ENCODE results near the gene GPHN.

GPHN gene

DNA sequence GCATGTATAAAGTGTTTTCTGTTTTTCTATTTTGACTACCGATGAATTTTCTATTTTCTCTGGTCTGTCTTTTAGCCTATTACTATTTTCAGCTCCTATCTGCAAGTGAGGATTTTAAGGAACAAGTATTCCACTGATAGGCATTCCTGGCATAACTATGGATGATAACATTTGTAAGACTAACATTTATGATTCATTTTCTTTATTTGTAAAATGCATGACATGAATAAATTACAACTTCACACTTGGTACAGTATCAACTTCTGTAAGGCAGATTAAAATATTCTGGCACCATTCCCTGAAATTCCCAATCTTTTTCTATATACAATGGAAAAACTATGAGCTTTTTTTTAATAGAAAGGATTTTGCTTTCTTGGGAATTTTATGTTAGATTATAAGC, 560.3 kb downstream of the GPHN start:
- no peak overlapping the region for H3K9ac ChIP-seq
- no peak overlapping the region for H3K27ac ChIP-seq
- H3K9me3 ChIP-seq (replicated peaks in 1 of 11), result peaks cover 0 to 8% (median 0%) of the 10 kb centered on the region in 11 experiments; a peak in 2 of 22 replicates
- H3K4me1 ChIP-seq, result no peaks in the 10 kb centered on the region
- no peaks in the 10 kb centered on the region for H3K36me3 ChIP-seq
- no peak overlapping the region for H3K4me3 ChIP-seq
- no peak overlapping the region for H3K4me2 ChIP-seq
- H3K27me3 ChIP-seq, result no peaks in the 10 kb centered on the region
- no peaks in the 10 kb centered on the region for H4K20me1 ChIP-seq
- TF ChIP-seq Cebpa-rat (IDR thresholded peaks at IDR 0.05), result no peak

DNA sequence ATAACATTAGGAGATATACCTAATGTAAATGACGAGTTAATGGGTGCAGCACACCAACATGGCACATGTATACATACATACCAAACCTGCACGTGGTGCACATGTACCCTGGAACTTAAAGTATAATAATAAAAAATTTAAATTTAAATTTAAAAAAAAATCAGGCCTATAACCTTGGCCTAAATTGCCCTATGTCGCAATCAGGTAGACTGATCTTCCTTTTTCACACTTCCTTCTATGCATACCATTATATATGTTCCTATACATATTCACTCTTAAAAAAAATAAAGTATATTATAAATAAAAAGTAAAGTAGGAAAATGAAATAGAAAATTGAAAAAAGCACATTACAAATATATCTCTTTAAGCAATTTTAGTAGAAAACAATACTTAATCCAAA, 563.6 kb downstream of the GPHN start:
- 0 out of 22 replicates have a peak, but pooled peaks of 1 of the 11 experiments have one; percentile 21 for TF ChIP-seq Cebpa-rat (IDR thresholded peaks at IDR 0.05)
- no peak overlapping the region for H3K27ac ChIP-seq
- no peaks in the 10 kb centered on the region for H3K4me1 ChIP-seq
- no peak overlapping the region for H3K9ac ChIP-seq
- H4K20me1 ChIP-seq, result no peaks in the 10 kb centered on the region
- H3K4me3 ChIP-seq, result no peak overlapping the region
- no peaks in the 10 kb centered on the region for H3K27me3 ChIP-seq
- H3K9me3 ChIP-seq (replicated peaks in 1 of 11), result peaks cover 0 to 8% (median 0%) of the 10 kb centered on the region in 11 experiments; a peak in 1 of 22 replicates
- no peaks in the 10 kb centered on the region for H3K36me3 ChIP-seq
- H3K4me2 ChIP-seq, result no peak overlapping the region

DNA sequence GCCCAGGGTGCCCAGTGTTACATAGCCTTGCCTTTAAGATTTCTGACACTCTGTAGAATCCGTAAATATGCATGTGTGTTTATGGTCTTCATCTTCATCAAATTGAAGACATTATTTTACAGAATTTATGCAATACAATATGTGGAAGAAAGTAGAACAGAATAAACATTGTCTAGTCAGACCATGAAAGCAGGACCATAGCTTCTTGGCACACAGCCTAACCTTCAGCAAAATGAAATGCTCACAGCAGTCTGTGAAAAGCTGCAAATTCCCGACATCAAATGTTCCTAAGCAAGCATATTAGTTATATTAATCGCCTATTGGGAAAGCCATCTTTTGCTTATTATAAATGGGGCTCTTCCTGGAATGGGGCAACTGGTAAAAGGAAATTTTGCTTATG, 570.0 kb downstream of the GPHN start:
- no peak for TF ChIP-seq Cebpa-rat (IDR thresholded peaks at IDR 0.05)
- Histone ChIP-seq H3K4me2 (no peak overlapping the region), H4K20me1 (no peaks in the 10 kb centered on the region), H3K27me3 (no peaks in the 10 kb centered on the region), H3K36me3 (peaks cover 0 to 5% (median 0%) of the 10 kb centered on the region in 11 experiments; a peak in 1 of 22 replicates), H3K9me3 (replicated peaks in 1 of 11) (peaks cover 9 to 22% (median 13%) of the 10 kb centered on the region in 11 experiments), H3K4me1 (peaks cover 0 to 20% (median 3%) of the 10 kb centered on the region in 10 experiments; a peak in 8 of 20 replicates), H3K4me3 (no peak overlapping the region), H3K27ac (no peak overlapping the region), H3K9ac (no peak overlapping the region)

DNA sequence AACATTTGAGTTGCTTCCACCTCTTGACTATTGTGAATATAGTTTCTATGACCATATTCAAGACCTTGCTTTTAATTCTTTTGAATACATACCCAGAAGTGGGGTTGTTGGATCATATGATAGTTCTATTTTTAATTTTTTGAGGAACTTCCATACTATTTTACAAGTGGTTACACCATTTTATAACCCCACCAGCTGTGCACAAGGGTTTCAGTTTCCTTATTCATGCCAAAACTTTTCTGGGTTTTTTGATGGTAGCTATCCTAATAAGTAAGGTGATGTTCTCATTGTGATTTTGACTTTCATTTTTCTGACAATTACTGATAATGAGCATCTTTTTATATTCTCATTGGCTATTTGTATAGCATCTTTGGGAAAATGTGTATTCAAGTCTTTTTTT, 571.9 kb downstream of the GPHN start:
- Histone ChIP-seq H3K27ac (peak overlapping the region in 7 of 11 experiments; percentile 13 to 61 (median 42); a peak in 11 of 22 replicates), H3K9me3 (replicated peaks in 1 of 11) (peaks cover 9 to 25% (median 16%) of the 10 kb centered on the region in 11 experiments), H3K4me1 (peaks cover 0 to 20% (median 3%) of the 10 kb centered on the region in 10 experiments; a peak in 8 of 20 replicates), H4K20me1 (no peaks in the 10 kb centered on the region), H3K4me3 (no peak overlapping the region), H3K4me2 (peak overlapping the region in 5 of 11 experiments; percentile 2 to 61 (median 41); a peak in 7 of 22 replicates), H3K36me3 (peaks cover 0 to 5% (median 0%) of the 10 kb centered on the region in 11 experiments; a peak in 1 of 22 replicates), H3K9ac (no peak overlapping the region), H3K27me3 (no peaks in the 10 kb centered on the region)
- TF ChIP-seq Cebpa-rat (IDR thresholded peaks at IDR 0.05), result no peak

- Histone ChIP-seq H3K4me2 (no peak overlapping the region), H3K4me3 (no peak overlapping the region), H3K27ac (no peak overlapping the region), H3K9ac (no peak overlapping the region), H3K9me3 (replicated peaks in 1 of 11) (peaks cover 24 to 38% (median 25%) of the 10 kb centered on the region in 11 experiments), H3K27me3 (no peaks in the 10 kb centered on the region), H3K36me3 (peaks cover 0 to 11% (median 0%) of the 10 kb centered on the region in 11 experiments; a peak in 5 of 22 replicates), H3K4me1 (peaks cover 0 to 8% (median 2%) of the 10 kb centered on the region in 10 experiments; a peak in 5 of 20 replicates), H4K20me1 (no peaks in the 10 kb centered on the region)
- TF ChIP-seq Cebpa-rat (IDR thresholded peaks at IDR 0.05), result no peak
Observed at GRCh38 chr14:67108230-67108629, 600.3 kb downstream of the GPHN start.

DNA sequence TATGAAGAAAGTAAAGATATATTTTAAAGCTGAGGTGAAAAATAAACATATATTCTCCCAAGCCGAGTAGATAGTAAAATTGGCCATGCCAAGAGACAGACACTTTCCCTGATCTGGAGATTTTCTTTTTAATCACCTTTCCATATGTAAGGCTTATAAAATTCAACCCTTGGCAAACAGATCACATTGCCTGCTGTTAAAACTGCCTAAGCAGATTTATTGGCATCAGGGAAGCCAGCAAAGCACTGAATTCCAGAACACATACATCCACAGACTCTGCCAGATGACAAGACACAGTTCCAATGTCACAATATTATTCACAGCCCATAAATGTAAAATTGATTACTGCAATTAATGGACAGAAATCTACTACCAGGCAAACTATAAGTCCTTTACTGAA, 603.1 kb downstream of the GPHN start:
- Histone ChIP-seq H3K4me3 (no peak overlapping the region), H3K4me1 (peaks cover 0 to 8% (median 2%) of the 10 kb centered on the region in 10 experiments; a peak in 5 of 20 replicates), H4K20me1 (no peaks in the 10 kb centered on the region), H3K9ac (no peak overlapping the region), H3K27ac (no peak overlapping the region), H3K4me2 (no peak overlapping the region), H3K27me3 (no peaks in the 10 kb centered on the region), H3K36me3 (peaks cover 0 to 6% (median 0%) of the 10 kb centered on the region in 11 experiments; a peak in 4 of 22 replicates), H3K9me3 (replicated peaks in 1 of 11) (peaks cover 11 to 20% (median 15%) of the 10 kb centered on the region in 11 experiments)
- TF ChIP-seq Cebpa-rat (IDR thresholded peaks at IDR 0.05), result no peak

DNA sequence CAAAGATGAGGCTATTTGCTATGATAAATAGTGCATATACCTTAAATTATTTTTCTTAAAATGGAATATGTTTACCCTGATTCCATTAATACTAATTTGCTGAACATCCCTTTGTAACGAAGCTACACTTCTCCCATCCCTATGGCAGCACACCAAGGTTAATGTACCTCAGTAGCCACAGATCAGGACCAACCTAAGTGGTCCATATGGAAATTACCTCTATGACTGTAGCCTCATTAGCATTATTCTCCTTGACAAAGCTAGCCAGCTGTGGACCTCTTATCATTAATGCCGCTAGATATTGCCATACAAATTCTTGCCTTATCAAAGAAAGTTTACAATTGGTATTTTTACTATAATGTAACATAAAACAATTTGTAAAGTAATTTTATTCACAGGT, 604.4 kb downstream of the GPHN start:
- Histone ChIP-seq H4K20me1 (no peaks in the 10 kb centered on the region), H3K4me1 (peaks cover 0 to 8% (median 2%) of the 10 kb centered on the region in 10 experiments; a peak in 5 of 20 replicates), H3K27me3 (no peaks in the 10 kb centered on the region), H3K27ac (no peak overlapping the region), H3K36me3 (no peaks in the 10 kb centered on the region), H3K4me3 (no peak overlapping the region), H3K9me3 (replicated peaks in 1 of 11) (peaks cover 0 to 6% (median 2%) of the 10 kb centered on the region in 11 experiments; a peak in 9 of 22 replicates), H3K9ac (no peak overlapping the region), H3K4me2 (no peak overlapping the region)
- TF ChIP-seq Cebpa-rat (IDR thresholded peaks at IDR 0.05), result no peak

GRCh38 chr14:67127174-67127573, 619.2 kb downstream of the GPHN start:
- H3K4me3 ChIP-seq, result no peak overlapping the region
- H3K9me3 ChIP-seq (replicated peaks in 1 of 11), result peaks cover 0 to 9% (median 5%) of the 10 kb centered on the region in 11 experiments; a peak in 5 of 22 replicates
- TF ChIP-seq Cebpa-rat (IDR thresholded peaks at IDR 0.05), result no peak
- H4K20me1 ChIP-seq, result no peaks in the 10 kb centered on the region
- no peak overlapping the region for H3K4me2 ChIP-seq
- H3K36me3 ChIP-seq, result peaks cover 0 to 9% (median 0%) of the 10 kb centered on the region in 11 experiments; a peak in 3 of 22 replicates
- no peak overlapping the region for H3K9ac ChIP-seq
- no peaks in the 10 kb centered on the region for H3K27me3 ChIP-seq
- no peak overlapping the region for H3K27ac ChIP-seq
- no peaks in the 10 kb centered on the region for H3K4me1 ChIP-seq

DNA sequence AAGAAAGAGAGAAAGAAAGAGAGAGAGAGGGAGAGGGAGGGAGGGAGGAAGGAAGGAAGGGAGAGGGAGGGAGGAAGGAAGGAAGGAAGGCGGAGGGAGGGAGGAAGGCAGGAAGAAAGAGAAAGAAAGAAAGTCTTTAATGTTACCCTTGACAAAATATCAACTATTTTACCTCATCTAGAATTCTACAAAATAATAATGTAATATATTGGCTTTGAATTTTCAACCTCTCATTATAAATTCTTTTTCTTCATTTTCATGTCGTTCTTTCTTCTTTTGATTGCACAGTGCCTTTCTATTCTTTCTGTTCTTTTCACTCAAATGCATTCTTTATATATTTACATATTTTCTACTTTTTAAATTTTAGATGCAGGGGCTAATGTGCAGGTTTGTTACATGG, 621.8 kb downstream of the GPHN start:
- no peaks in the 10 kb centered on the region for H3K27me3 ChIP-seq
- H4K20me1 ChIP-seq, result no peaks in the 10 kb centered on the region

GRCh38 chr14:67131691-67132090, 623.7 kb downstream of the GPHN start:
- Histone ChIP-seq H3K9me3 (replicated peaks in 1 of 11) (peaks cover 0 to 9% (median 5%) of the 10 kb centered on the region in 11 experiments; a peak in 5 of 22 replicates), H3K4me1 (no peaks in the 10 kb centered on the region), H3K27me3 (no peaks in the 10 kb centered on the region), H3K4me2 (no peak overlapping the region), H4K20me1 (no peaks in the 10 kb centered on the region), H3K4me3 (no peak overlapping the region), H3K36me3 (peaks cover 0 to 7% (median 0%) of the 10 kb centered on the region in 11 experiments; a peak in 1 of 22 replicates), H3K9ac (no peak overlapping the region), H3K27ac (no peak overlapping the region)
- TF ChIP-seq Cebpa-rat (IDR thresholded peaks at IDR 0.05), result no peak

More for the DNA sequence above, 621.8 kb downstream of the GPHN start:
- Histone ChIP-seq H3K4me1 (no peaks in the 10 kb centered on the region), H3K9ac (no peak overlapping the region), H3K9me3 (replicated peaks in 1 of 11) (peaks cover 0 to 9% (median 5%) of the 10 kb centered on the region in 11 experiments; a peak in 5 of 22 replicates), H3K27ac (no peak overlapping the region), H3K36me3 (peaks cover 0 to 7% (median 0%) of the 10 kb centered on the region in 11 experiments; a peak in 1 of 22 replicates), H3K4me2 (no peak overlapping the region), H3K4me3 (no peak overlapping the region)
- no peak for TF ChIP-seq Cebpa-rat (IDR thresholded peaks at IDR 0.05)
